NCI-H510A treated with DMSO at 0.1 percent for 48 hours (cell line): Measurements from ENCODE around the gene MAP3K21.

Experiments used
- DNase-seq: peaks from one replicate; lab custom pipeline; 2025; lab: John Stamatoyannopoulos, UW

Gene MAP3K21

DNA sequence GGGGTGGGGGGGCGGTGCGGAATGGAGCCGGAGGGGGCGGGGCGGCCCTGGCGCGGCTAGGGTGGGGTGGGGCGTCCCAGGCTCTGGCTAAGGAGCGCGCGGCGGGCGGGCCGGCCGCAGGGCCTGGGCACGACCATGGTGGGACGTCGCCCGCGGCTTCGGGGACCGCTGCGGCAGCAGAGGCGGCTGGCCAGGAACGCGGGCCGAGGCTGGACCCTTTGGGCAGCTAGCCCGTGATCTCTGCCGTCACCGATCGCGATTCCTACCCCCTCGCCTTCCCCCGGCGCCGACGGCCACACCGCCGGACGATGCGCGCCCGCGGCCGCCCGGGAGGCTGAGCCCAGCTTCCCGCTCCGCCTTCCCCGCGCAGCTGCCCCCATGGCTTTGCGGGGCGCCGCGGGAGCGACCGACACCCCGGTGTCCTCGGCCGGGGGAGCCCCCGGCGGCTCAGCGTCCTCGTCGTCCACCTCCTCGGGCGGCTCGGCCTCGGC, at the start of gene MAP3K21:
TSS of gene MAP3K21 (plus strand) at position 74 of the 491 bp plus-strand sequence. CDS start at position 379, 305 bp downstream.
- DNase-seq: peak; percentile 83

- no peak for DNase-seq
These were observed 48.9 kb upstream of the MAP3K21 start for GRCh38 chr1:233278631-233279030.

- no peak for DNase-seq
These were observed 47.6 kb upstream of the MAP3K21 start for GRCh38 chr1:233279971-233280370.

DNA sequence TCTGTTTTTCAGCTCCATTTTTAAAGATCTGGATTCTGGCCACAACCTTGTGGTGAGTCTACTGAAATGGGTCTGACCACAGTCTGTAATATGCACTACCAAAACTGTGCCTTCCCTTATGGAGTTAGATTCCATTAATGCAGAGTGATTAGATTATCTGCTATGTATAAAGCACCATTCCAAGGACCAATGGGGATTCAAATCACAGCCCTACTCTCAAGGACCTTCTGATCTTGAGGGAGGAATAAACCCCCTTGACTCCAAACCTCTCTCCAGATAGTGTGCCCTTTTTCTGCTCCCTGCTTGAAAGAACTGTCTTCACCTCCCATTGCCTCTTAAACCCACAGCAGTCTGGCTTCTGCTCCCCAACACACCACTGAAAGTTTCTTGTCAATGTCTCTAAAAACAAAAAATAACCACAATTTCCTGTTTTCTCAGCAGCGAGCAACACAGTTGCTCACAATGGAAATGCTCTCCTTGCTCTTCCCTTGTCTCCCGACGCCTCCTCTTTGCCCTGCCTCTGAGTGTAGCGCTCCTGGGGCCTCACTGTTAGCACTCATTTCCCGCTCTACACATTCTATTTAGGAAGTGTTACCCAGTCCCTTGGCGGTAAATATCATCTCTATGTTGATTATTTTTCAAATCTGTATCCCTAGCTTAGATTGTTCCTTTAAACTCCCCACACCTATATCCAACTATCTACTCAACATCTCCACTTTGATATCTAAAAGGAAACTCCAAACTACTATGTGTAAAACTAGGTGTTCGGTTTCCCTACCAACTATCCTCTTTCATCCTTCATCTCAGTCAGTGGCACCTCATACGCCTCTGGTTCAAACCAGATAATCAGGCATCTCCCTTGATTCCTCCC, 45.6 kb upstream of the MAP3K21 start:
- DNase-seq: no peak

DNA sequence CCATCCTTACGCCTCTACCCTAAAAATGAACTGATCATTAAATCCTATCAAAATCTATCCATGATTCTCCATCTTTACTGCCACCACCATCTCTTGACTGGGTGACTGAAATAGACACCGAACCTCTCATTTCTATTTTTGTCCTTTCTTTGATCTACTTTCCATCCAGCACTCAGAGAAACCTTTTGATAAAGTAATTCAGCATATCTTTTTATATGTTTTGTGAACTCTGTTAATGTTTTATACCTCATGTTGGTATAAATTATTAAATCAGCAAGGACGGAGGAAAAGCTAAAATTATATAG, 45.0 kb upstream of the MAP3K21 start:
- DNase-seq: no peak

DNA sequence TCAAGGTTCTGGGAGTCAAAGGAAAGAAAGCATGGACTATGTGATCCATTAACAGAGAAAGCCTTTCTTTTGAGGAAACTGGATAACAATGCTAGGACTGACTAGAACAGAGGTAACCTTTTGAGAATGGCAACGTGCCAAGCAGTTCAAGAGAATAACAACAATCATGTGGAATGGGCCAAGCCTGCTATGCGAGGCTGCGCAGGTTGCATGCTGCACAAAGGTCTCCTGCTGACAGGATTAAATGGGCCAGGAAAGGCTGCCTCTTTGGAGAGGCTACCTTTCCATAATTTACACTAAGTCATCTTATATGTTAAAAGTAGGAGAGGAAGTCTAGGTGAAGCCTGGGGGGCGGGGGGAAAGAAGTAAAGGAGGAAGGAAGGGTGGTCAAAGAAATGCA, 37.8 kb upstream of the MAP3K21 start:
- peak; percentile 79 for DNase-seq

DNA sequence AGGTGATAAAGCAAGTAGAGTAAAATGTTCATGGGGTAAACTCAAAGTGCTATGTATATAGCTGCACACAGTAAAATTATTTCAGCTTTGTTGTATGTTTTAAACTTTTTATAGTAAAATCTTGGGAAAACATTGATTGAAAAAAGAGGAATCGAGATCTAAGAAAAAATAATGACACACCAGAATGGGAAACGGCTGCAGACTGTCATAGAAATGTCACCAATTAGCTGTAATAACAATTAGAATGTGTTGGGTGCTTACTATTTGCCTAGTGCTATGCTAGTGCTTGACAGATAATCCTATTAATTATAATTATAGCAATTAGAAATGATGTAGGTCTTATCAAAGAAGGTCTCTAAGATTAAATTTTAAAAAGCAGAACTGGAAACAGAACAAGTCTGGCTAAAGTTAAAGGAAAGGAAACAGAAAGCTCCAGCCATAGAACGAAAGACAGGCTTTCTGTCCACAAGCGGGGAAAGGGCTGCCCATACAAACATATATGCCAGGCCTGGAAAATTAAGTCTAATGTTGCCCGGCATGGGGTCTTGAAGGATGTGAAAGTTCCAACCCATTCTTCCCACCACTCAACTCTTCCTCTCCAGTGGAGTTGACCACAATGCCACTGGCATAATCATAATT, 37.0 kb upstream of the MAP3K21 start:
- no peak for DNase-seq

- DNase-seq: peak; percentile 58
These were observed 33.7 kb upstream of the MAP3K21 start for GRCh38 chr1:233293556-233294446.

DNA sequence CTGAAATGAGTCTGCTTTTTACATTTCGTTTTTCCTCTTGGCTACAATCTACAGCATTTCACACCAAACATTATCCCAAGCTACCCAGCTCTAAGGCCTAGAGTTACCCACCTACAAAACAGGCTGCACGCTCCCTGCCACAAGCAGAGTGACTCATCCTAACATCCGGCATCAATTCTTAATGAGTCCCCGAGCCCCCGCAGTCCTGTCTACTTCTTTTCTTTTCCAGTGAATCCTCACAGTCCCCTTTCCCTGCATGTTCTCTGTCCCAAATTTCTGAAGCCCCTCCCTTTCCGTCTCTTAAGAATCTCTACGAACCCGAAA, 32.6 kb upstream of the MAP3K21 start:
- DNase-seq: peak; percentile 21

DNA sequence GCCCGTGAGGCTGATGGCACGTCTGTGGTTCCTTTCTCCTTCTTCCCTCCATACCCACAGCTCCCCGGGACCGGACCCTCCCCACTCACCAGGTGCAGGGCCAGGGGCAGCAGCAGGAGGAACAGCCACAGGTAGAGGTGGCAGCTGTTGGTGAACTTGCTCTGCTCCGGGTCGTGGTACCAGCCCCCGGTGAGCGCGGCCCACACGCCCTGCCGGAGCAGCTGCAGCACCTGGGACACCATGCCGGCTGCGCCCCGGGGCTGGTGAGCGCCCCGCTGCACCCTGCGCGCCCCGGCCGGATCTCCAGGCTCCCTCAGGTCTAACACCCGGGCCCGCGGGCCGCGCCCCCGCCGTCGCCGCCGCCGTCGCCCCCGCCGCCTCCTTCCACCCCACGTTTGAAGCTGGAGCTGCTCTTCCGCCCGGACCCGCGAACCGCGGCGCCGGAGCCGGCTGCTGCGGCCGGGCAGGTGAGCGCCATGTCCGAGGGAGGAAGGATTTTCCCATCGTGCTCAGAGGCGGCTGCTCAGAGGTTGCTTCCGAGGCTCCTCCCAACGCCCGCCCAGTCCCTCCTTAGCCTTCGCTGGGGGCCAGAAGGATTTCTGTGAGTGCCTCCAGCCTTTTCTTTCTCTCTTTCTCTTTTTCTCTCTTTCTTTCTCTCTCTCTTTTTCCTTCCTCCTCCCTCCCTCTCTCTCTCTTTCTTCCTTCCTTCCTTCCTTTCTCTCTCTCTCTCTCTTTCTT, 32.1 kb upstream of the MAP3K21 start, which contains the start of gene PCNX2:
TSS of gene PCNX2 (minus strand) at position 489 of the 738 bp plus-strand sequence. CDS start at position 242, 247 bp downstream.
- DNase-seq: peak; percentile 72

DNA sequence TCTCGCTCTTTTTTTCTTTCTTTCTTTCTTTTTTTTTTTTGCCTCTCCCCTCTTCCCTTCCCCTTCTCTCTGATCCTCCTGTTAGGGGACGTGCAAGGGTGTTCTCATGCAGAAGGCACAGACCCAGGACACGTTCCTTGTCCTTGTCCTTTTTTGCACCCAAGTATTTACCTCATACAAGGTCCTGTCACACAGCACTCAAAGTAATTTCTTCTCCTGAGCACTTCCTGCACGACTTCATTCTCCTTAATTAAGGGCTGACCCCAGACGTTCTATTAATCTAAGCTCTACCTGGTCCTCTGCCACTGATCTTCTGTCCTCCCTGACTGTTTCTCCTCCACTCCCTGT, 31.6 kb upstream of the MAP3K21 start:
- DNase-seq: no peak

GRCh38 chr1:233299450-233299849, 28.1 kb upstream of the MAP3K21 start:
- peak; percentile 68 for DNase-seq

DNA sequence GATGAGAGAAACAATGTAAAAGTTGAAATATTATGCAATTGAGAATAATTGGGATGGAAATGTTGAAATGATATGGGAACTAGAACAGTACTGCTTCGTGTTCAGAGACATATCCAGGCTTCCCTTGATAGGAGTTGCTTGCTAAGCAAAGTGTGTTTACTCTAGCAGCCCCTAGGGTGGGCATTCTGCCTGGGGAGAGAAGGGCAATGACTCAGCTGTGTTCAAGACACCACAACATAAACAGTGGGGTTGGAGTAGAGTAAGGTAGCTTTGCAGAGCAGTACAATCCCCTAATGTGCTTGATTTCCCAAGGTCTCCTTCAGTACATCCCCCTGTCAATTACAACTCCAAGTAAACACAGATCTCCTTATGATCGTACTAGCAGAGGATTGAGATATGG, 27.2 kb upstream of the MAP3K21 start:
- DNase-seq: no peak

- DNase-seq: peak; percentile 82
These were observed 22.9 kb upstream of the MAP3K21 start for GRCh38 chr1:233304489-233305102.

GRCh38 chr1:233313434-233314155, 13.9 kb upstream of the MAP3K21 start:
- DNase-seq: no peak

DNA sequence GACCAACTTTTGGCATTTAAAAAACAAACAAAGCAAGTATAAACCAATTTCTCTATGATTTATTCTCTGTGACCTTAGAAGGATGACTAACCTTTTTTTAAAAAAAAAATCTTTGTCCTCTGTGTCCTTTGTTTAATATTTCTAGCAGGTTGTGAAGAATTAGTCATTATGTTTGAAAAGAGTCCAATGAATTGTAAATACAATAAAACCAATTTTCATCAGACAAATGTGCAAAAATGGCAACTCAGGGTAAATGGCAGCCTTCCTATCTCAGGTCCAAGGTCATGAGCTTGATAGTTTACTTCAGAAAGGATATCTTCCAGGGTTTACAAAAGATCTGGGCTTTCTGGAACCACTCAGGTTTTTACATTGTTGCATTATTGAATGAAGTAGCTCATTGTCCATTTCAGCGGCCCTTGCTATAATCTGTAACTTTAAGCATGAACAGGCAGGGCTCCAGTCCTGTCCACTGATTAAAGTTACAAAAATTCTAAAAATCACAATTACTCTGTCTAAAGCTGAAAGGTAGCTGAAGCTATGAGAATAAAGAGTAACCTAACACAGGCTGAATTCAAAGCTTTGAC, 11.7 kb upstream of the MAP3K21 start:
- no peak for DNase-seq

DNA sequence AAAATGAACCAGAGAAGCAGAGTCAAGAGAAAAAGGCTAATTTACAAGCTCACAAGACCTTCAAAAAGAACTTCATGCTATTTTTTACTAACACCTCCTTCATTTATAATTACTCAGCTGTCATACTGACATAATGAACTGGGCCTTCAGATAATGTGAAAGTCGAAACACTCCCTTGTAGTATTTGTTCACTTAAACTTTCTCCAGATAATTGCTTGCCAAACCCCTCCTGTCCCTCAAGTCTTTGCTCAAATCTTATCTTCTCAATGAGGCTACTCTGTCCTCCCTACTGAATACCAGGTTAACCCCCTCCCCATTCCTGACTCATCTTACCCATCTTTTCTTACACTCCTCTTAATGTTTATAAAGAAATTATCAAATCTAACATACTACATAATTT, 11.1 kb upstream of the MAP3K21 start:
- no peak for DNase-seq

- peak; percentile 17 for DNase-seq
These were observed 8.3 kb upstream of the MAP3K21 start for GRCh38 chr1:233319272-233319671.

- DNase-seq: no peak
These were observed 7.5 kb upstream of the MAP3K21 start for GRCh38 chr1:233320023-233320422.

- no peak for DNase-seq
These were observed 3.8 kb upstream of the MAP3K21 start for GRCh38 chr1:233323718-233324117.
